ENCODE results near the gene ANTXR1. TPM values are rescaled to one million over a fixed set of nuclear protein-coding genes. Genes with fewer than 3 reads are reported as not detected.

ANTXR1 gene
- total RNA-seq, 1 experiment from 2014 or later: 25.7 TPM

GRCh38 chr2:69195706-69196105, 182.7 kb downstream of the ANTXR1 start:
- H3K9me3 ChIP-seq (ENCODE audit: control insufficient read depth in 1 of 2, insufficient read depth in 1 of 2, low read depth in 1 of 2, low read length in 2 of 2): no peaks in the 10 kb centered on the region
- no peak overlapping the region for H3K4me3 ChIP-seq (replicated peaks in 1 of 2; ENCODE audit: low read depth in 1 of 2, low read length in 2 of 2)
- no peak overlapping the region for H3K9ac ChIP-seq (ENCODE audit: low read length)
- ChIA-PET RAD21 (ENCODE audit: low non-redundant PET in 1 of 2, low total read pairs in 2 of 2, uncharacterized antibody in 2 of 2, unreplicated experiment in 2 of 2) (no interaction called here), CTCF (no interaction called here), POLR2A (no interaction called here)
- no peak for ATAC-seq
- DNase-seq (ENCODE audit: low read depth, low spot score): no peak
- no peak overlapping the region for H2AFZ ChIP-seq (ENCODE audit: low read depth, low read length, poor library complexity, severe bottlenecking)
- 0 out of 4 replicates have a peak, but pooled peaks cover 0 to 4% of the 10 kb centered on the region in 2 experiments for H3K36me3 ChIP-seq (ENCODE audit: control insufficient read depth in 1 of 2, insufficient read depth in 2 of 2, low read length in 2 of 2)
- no peak for TF ChIP-seq MAX (IDR thresholded peaks at IDR 0.05)
- no peak for TF ChIP-seq REST (IDR thresholded peaks at IDR 0.05; ENCODE audit: low read depth)
- no peak for TF ChIP-seq JUND (IDR thresholded peaks at IDR 0.05)
- no peaks in the 10 kb centered on the region for H3K27me3 ChIP-seq (ENCODE audit: insufficient read depth, low read length)
- intact Hi-C loops (cut with micrococcal nuclease): no loop called here
- no peaks in the 10 kb centered on the region for H3K9me2 ChIP-seq (ENCODE audit: insufficient read depth)
- no peak overlapping the region for H3K27ac ChIP-seq (ENCODE audit: low read depth, low read length)
- no peaks in the 10 kb centered on the region for H3K79me2 ChIP-seq (ENCODE audit: insufficient read depth, low read length)
- no peaks in the 10 kb centered on the region for H4K20me1 ChIP-seq (ENCODE audit: insufficient read depth)
- no peaks in the 10 kb centered on the region for H3K4me1 ChIP-seq (ENCODE audit: control insufficient read depth in 1 of 2, insufficient read depth in 2 of 2, low read length in 2 of 2)
- BruUV-seq (replicated peaks): no TSS peak
- no peak overlapping the region for H3K4me2 ChIP-seq (ENCODE audit: low read length)

- H4K20me1 ChIP-seq (ENCODE audit: insufficient read depth): no peaks in the 10 kb centered on the region
- no peaks in the 10 kb centered on the region for H3K9me2 ChIP-seq (ENCODE audit: insufficient read depth)
- H3K27ac ChIP-seq (ENCODE audit: low read depth, low read length): no peak overlapping the region
- H3K36me3 ChIP-seq (ENCODE audit: control insufficient read depth in 1 of 2, insufficient read depth in 2 of 2, low read length in 2 of 2): 0 out of 4 replicates have a peak, but pooled peaks cover 0 to 4% of the 10 kb centered on the region in 2 experiments
- H3K4me1 ChIP-seq (ENCODE audit: control insufficient read depth in 1 of 2, insufficient read depth in 2 of 2, low read length in 2 of 2): no peaks in the 10 kb centered on the region
- DNase-seq (ENCODE audit: low read depth, low spot score) (no peak), ATAC-seq (no peak)
- no peak overlapping the region for H3K9ac ChIP-seq (ENCODE audit: low read length)
- no peaks in the 10 kb centered on the region for H3K9me3 ChIP-seq (ENCODE audit: control insufficient read depth in 1 of 2, insufficient read depth in 1 of 2, low read depth in 1 of 2, low read length in 2 of 2)
- BruUV-seq (replicated peaks): no TSS peak
- no peaks in the 10 kb centered on the region for H3K27me3 ChIP-seq (ENCODE audit: insufficient read depth, low read length)
- CTCF ChIA-PET: interaction anchor here (0.6 kb wide), 1 partner anchor 38 kb away, joined by 3 read pairs; no protein-coding TSS in a partner anchor
- RAD21 ChIA-PET (ENCODE audit: low non-redundant PET in 1 of 2, low total read pairs in 2 of 2, uncharacterized antibody in 2 of 2, unreplicated experiment in 2 of 2): no interaction called here
- no peak overlapping the region for H3K4me2 ChIP-seq (ENCODE audit: low read length)
- intact Hi-C loops (cut with micrococcal nuclease): no loop called here
- no peaks in the 10 kb centered on the region for H3K79me2 ChIP-seq (ENCODE audit: insufficient read depth, low read length)
- no peak overlapping the region for H2AFZ ChIP-seq (ENCODE audit: low read depth, low read length, poor library complexity, severe bottlenecking)
- POLR2A ChIA-PET: no interaction called here
- no peak overlapping the region for H3K4me3 ChIP-seq (replicated peaks in 1 of 2; ENCODE audit: low read depth in 1 of 2, low read length in 2 of 2)
- TF ChIP-seq CBX3 (IDR thresholded peaks at IDR 0.05; ENCODE audit: low read depth) (no peak), FOSL1 (IDR thresholded peaks at IDR 0.05; ENCODE audit: low read depth) (no peak), SIN3A (IDR thresholded peaks at IDR 0.05; ENCODE audit: low read depth) (no peak), REST (IDR thresholded peaks at IDR 0.05; ENCODE audit: low read depth) (no peak), TCF7L2 (IDR thresholded peaks at IDR 0.05; ENCODE audit: borderline replicate concordance, extremely low read depth, insufficient read depth, insufficient read length) (no peak), ZFX (IDR thresholded peaks at IDR 0.05) (no peak), YY1 (IDR thresholded peaks at IDR 0.05; ENCODE audit: extremely low read depth, insufficient replicate concordance, low read depth, low read length) (no peak), MAX (IDR thresholded peaks at IDR 0.05) (no peak), ELF1 (IDR thresholded peaks at IDR 0.05; ENCODE audit: borderline replicate concordance, low read depth) (no peak), JUND (IDR thresholded peaks at IDR 0.05) (no peak), ZNF274 (IDR thresholded peaks at IDR 0.05; ENCODE audit: low read depth, low read length) (no peak)
Observed at GRCh38 chr2:69196327-69197117, 183.5 kb downstream of the ANTXR1 start.

All from HCT116 (cell line).